Astrocyte (in vitro differentiated cells and primary cell): Measurements from ENCODE around the gene KIF3B. TPM values are rescaled to one million over a fixed set of nuclear protein-coding genes. Genes with fewer than 3 reads are reported as not detected.
"Not testable (repeated sequence)": the region's sequence is repeated elsewhere in the genome, so short reads cannot be mapped to it uniquely, and the experiment has no call there.

Experiments used
- DNase-seq: peaks from one replicate; pipeline ENCODE4 v3.0.0-alpha.2; 2010; ENCODE audit warnings: low read depth
- FAIRE-seq: peaks from 2 replicates; lab custom pipeline; 2011; peaks lifted over from hg19 to GRCh38; lab: Jason Lieb, UNC
- H2AFZ ChIP-seq: 2 replicates; pipeline ENCODE4 v1.6.0; 2012; ENCODE audit warnings: low read depth, low read length, inconsistent platforms
- H3K27ac ChIP-seq: 2 replicates; pipeline ENCODE4 v1.5.1; 2011; ENCODE audit warnings: low read depth, low read length, inconsistent platforms
- H3K27me3 ChIP-seq: 2 replicates; pipeline ENCODE4 v1.6.0; 2011; ENCODE audit warnings: low read length, inconsistent platforms; ENCODE audit not compliant: insufficient read depth
- H3K36me3 ChIP-seq: 2 replicates; pipeline ENCODE4 v1.5.1; 2011; ENCODE audit warnings: low read length, inconsistent platforms; ENCODE audit not compliant: insufficient read depth
- H3K4me1 ChIP-seq: 2 replicates; pipeline ENCODE4 v1.5.1; 2011; ENCODE audit warnings: low read length, inconsistent platforms; ENCODE audit not compliant: insufficient read depth
- H3K4me2 ChIP-seq: 2 replicates; pipeline ENCODE4 v1.6.0; 2012; ENCODE audit warnings: low read length, inconsistent platforms
- H3K4me3 ChIP-seq: 2 replicates; pipeline ENCODE4 v1.5.1; 2011; ENCODE audit warnings: low read depth, mild to moderate bottlenecking, low read length, inconsistent platforms; ENCODE audit not compliant: insufficient read depth
- H3K79me2 ChIP-seq: 2 replicates; pipeline ENCODE4 v1.6.0; 2012; ENCODE audit warnings: mild to moderate bottlenecking, low read length, inconsistent platforms; ENCODE audit not compliant: insufficient read depth
- H3K9ac ChIP-seq: 2 replicates; pipeline ENCODE4 v1.6.0; 2012; ENCODE audit warnings: mild to moderate bottlenecking, low read length, inconsistent platforms
- H3K9me3 ChIP-seq: 2 replicates; pipeline ENCODE4 v1.5.1; 2012; ENCODE audit warnings: low read depth, mild to moderate bottlenecking, low read length, inconsistent platforms; ENCODE audit not compliant: insufficient read depth
- H4K20me1 ChIP-seq: 2 replicates; pipeline ENCODE4 v1.6.0; 2012; ENCODE audit warnings: low read length, inconsistent platforms; ENCODE audit not compliant: insufficient read depth
- H3K27ac Mint-ChIP-seq: one replicate; pipeline ENCODE4 v1.8.0; 2021; ENCODE audit warnings: mild to moderate bottlenecking, mixed read lengths; ENCODE audit not compliant: unreplicated experiment
- H3K27me3 Mint-ChIP-seq: one replicate; pipeline ENCODE4 v1.8.0; 2021; ENCODE audit warnings: low read depth, mixed read lengths; ENCODE audit not compliant: unreplicated experiment
- H3K36me3 Mint-ChIP-seq: one replicate; pipeline ENCODE4 v1.8.0; 2021; ENCODE audit warnings: low read depth, mixed read lengths; ENCODE audit not compliant: unreplicated experiment
- H3K4me1 Mint-ChIP-seq: one replicate; pipeline ENCODE4 v1.8.0; 2021; ENCODE audit warnings: low read depth, mixed read lengths; ENCODE audit not compliant: unreplicated experiment
- H3K4me3 Mint-ChIP-seq: one replicate; pipeline ENCODE4 v1.8.0; 2021; ENCODE audit warnings: mild to moderate bottlenecking, moderate library complexity, mixed read lengths; ENCODE audit not compliant: unreplicated experiment
- H3K9me3 Mint-ChIP-seq: one replicate; pipeline ENCODE4 v1.8.0; 2021; ENCODE audit warnings: mild to moderate bottlenecking, mixed read lengths; ENCODE audit not compliant: unreplicated experiment
- CTCF ChIP-seq: IDR thresholded peaks from 2 replicates; pipeline ENCODE4 v1.5.1; 2011; ENCODE audit warnings: low read depth, mild to moderate bottlenecking, inconsistent platforms, low read length, moderate library complexity; ENCODE audit not compliant: insufficient read depth
- EZH2 ChIP-seq: IDR thresholded peaks from 2 replicates; pipeline ENCODE4 v1.6.1; 2012; ENCODE audit warnings: mild to moderate bottlenecking, low read length, inconsistent platforms; ENCODE audit not compliant: insufficient read depth
- total RNA-seq: library from RNA; stranded (reverse); gene quantifications from 2 replicates; pipeline ENCODE4 v1.2.1, GENCODE V29; 2021

KIF3B gene
- total RNA-seq, 1 donor from 2014 or later = 28.5 TPM

- Histone ChIP-seq H3K9me3 (no peaks in the 10 kb centered on the region), H3K4me2 (no peak overlapping the region), H4K20me1 (no peaks in the 10 kb centered on the region), H3K9ac (no peak overlapping the region), H3K36me3 (no peaks in the 10 kb centered on the region), H2AFZ (no peak overlapping the region), H3K4me1 (no peaks in the 10 kb centered on the region), H3K27ac (no peak overlapping the region), H3K79me2 (no peaks in the 10 kb centered on the region), H3K27me3 (no peaks in the 10 kb centered on the region), H3K4me3 (no peak overlapping the region)
- H3K9me3 Mint-ChIP-seq = no peaks in the 10 kb centered on the region
- no peaks in the 10 kb centered on the region for H3K36me3 Mint-ChIP-seq
- H3K4me1 Mint-ChIP-seq = no peaks in the 10 kb centered on the region
- H3K4me3 Mint-ChIP-seq = no peak overlapping the region
- FAIRE-seq = no peak
- TF ChIP-seq CTCF (no peak), EZH2 (no peak)
- peaks cover 6% of the 10 kb centered on the region for H3K27me3 Mint-ChIP-seq
- H3K27ac Mint-ChIP-seq = no peak overlapping the region
- no peak for DNase-seq
Observed at GRCh38 chr20:32244150-32244823, 33.2 kb upstream of the KIF3B start.

- Histone ChIP-seq H3K4me1 (no peaks in the 10 kb centered on the region), H2AFZ (no peak overlapping the region), H4K20me1 (no peaks in the 10 kb centered on the region), H3K4me3 (no peak overlapping the region), H3K9ac (no peak overlapping the region), H3K9me3 (no peaks in the 10 kb centered on the region), H3K4me2 (no peak overlapping the region), H3K27ac (no peak overlapping the region), H3K27me3 (no peaks in the 10 kb centered on the region), H3K79me2 (no peaks in the 10 kb centered on the region), H3K36me3 (no peaks in the 10 kb centered on the region)
- Mint-ChIP-seq H3K27me3 (peaks cover 4% of the 10 kb centered on the region), H3K4me3 (no peak overlapping the region), H3K9me3 (no peaks in the 10 kb centered on the region), H3K36me3 (no peaks in the 10 kb centered on the region), H3K4me1 (no peaks in the 10 kb centered on the region), H3K27ac (no peak overlapping the region)
- FAIRE-seq (no peak), DNase-seq (no peak)
- TF ChIP-seq CTCF (no peak), EZH2 (no peak)
Observed at GRCh38 chr20:32244959-32245358, 32.5 kb upstream of the KIF3B start.

GRCh38 chr20:32246208-32246607 lies 31.2 kb upstream of the KIF3B start:
- H3K9ac ChIP-seq, FAIRE-seq, H3K27ac ChIP-seq, H3K4me3 ChIP-seq, H3K4me1 ChIP-seq, H3K36me3 ChIP-seq, DNase-seq, H3K27ac Mint-ChIP-seq, H3K4me3 Mint-ChIP-seq, H3K9me3 Mint-ChIP-seq, H4K20me1 ChIP-seq, H2AFZ ChIP-seq, H3K27me3 Mint-ChIP-seq, H3K36me3 Mint-ChIP-seq, H3K79me2 ChIP-seq, H3K4me1 Mint-ChIP-seq, H3K4me2 ChIP-seq, H3K9me3 ChIP-seq, H3K27me3 ChIP-seq: not testable (repeated sequence)
